ENCODE measurements around the gene WDR62. TPM values are rescaled to one million over a fixed set of nuclear protein-coding genes. Genes with fewer than 3 reads are reported as not detected.

WDR62 gene
- total and polyA plus RNA-seq, 2 of the 8 experiments (the other 6 are each of a cell fraction or from before 2014, with no cell fraction given), result 28.2 to 39.5 TPM

GRCh38 chr19:36051236-36051635, 3.5 kb upstream of the WDR62 start:
- DNase-seq (ENCODE audit: low read depth in 1 of 2, low spot score in 2 of 2) (peak in 1 of 2 experiments; percentile 66), FAIRE-seq (no peak)
- H2BK20ac ChIP-seq (ENCODE audit: low read length), result no peak overlapping the region
- H3K4me1 ChIP-seq (replicated peaks in 1 of 4; ENCODE audit: control insufficient read depth in 3 of 4, insufficient read depth in 4 of 4, low read length in 3 of 4), result peaks cover 0 to 11% (median 4%) of the 10 kb centered on the region in 4 experiments; a peak in 6 of 7 replicates
- no peaks in the 10 kb centered on the region for H3K9me3 ChIP-seq (ENCODE audit: insufficient read depth in 2 of 2, low read depth in 1 of 2, low read length in 1 of 2)
- H2BK5ac ChIP-seq (ENCODE audit: low read depth, low read length), result peak overlapping the region; percentile 62; the same call in 1 of the 2 replicates
- H3K4me3 ChIP-seq (ENCODE audit: extremely low read depth in 1 of 4, insufficient read depth in 2 of 4, low read depth in 3 of 4, low read length in 4 of 4), result peak overlapping the region in 1 of 4 experiments; percentile 16; a peak in 2 of 8 replicates
- no peak overlapping the region for H3K56ac ChIP-seq (replicated peaks; ENCODE audit: insufficient read length, low read depth, low read length)
- H4K91ac ChIP-seq (replicated peaks; ENCODE audit: insufficient read length, low read length), result no peak overlapping the region
- H3K23ac ChIP-seq (ENCODE audit: insufficient read length), result no peak overlapping the region
- no peak overlapping the region for H3K27ac ChIP-seq (ENCODE audit: low read depth, low read length)
- peaks cover 4% of the 10 kb centered on the region for H3K23me2 ChIP-seq (ENCODE audit: low read depth, low read length)
- POLR2A ChIA-PET (ENCODE audit: partially characterized antibody), result interaction anchor here (0.8 to 1.2 kb wide), 3 partner anchors 11 to 64 kb away, joined by 3 to 4 read pairs (median 3); partner anchors contain the start of genes POLR2I and TBCB
- H4K5ac ChIP-seq (ENCODE audit: insufficient read length, low read depth, low read length), result no peak overlapping the region
- H3K79me1 ChIP-seq (ENCODE audit: low read depth, low read length), result no peaks in the 10 kb centered on the region
- no peak overlapping the region for H3K9ac ChIP-seq (replicated peaks in 1 of 4; ENCODE audit: extremely low read depth in 1 of 4, low read depth in 3 of 4, low read length in 3 of 4)
- H3K18ac ChIP-seq (ENCODE audit: extremely low read depth, low read length), result 0 out of 2 replicates have a peak overlapping the region, but pooled peaks have one; percentile 75
- peak overlapping the region in 1 of 2 experiments; percentile 30; a peak in 2 of 4 replicates for H3K4me2 ChIP-seq (ENCODE audit: insufficient read depth in 1 of 2, low read depth in 2 of 2, low read length in 2 of 2)
- no peak overlapping the region for H4K8ac ChIP-seq (ENCODE audit: extremely low read depth, insufficient read depth, low read length)
- peaks cover 0 to 13% of the 10 kb centered on the region in 2 experiments; a peak in 3 of 4 replicates for H3K79me2 ChIP-seq (ENCODE audit: control insufficient read depth in 1 of 2, insufficient read depth in 2 of 2, low read length in 2 of 2)
- no peak overlapping the region for H3K14ac ChIP-seq (ENCODE audit: insufficient read length)
- H3K27me3 ChIP-seq (replicated peaks in 1 of 4; ENCODE audit: control insufficient read depth in 3 of 4, extremely low read depth in 1 of 4, insufficient read depth in 3 of 4, low read length in 3 of 4), result no peaks in the 10 kb centered on the region
- no peak overlapping the region for H2AK5ac ChIP-seq (ENCODE audit: low read depth, low read length)
- H2AFZ ChIP-seq (ENCODE audit: low read length), result no peak overlapping the region
- no peak overlapping the region for H2BK120ac ChIP-seq (replicated peaks; ENCODE audit: low read depth, low read length)
- CTCF ChIA-PET (ENCODE audit: partially characterized antibody), result interaction anchor here (0.6 to 4.6 kb wide), 10 partner anchors 9 to 93 kb away, joined by 3 to 14 read pairs (median 5); partner anchors contain the start of genes ALKBH6 and SDHAF1
- peaks cover 0 to 9% of the 10 kb centered on the region in 2 experiments for H4K20me1 ChIP-seq (replicated peaks in 1 of 2; ENCODE audit: control insufficient read depth in 1 of 2, insufficient read depth in 2 of 2, low read length in 2 of 2)
- no peak overlapping the region for H2BK15ac ChIP-seq (ENCODE audit: low read length)
- H2BK12ac ChIP-seq (ENCODE audit: low read depth, low read length), result peak overlapping the region; percentile 71; the same call in 1 of the 2 replicates
- 14% methylated on average over 3 of the region's 3 CpGs; no CpG with 5 or more reads in 1 of the 2 experiments for WGBS, 2 experiments (ENCODE audit: extremely low coverage in 1 of 2, insufficient coverage in 1 of 2, insufficient read length in 1 of 2, insufficient replicate concordance in 2 of 2, low coverage in 1 of 2, low lambda C conversion rate in 2 of 2, missing lambda C conversion rate in 1 of 2)
- no peaks in the 10 kb centered on the region for H3K36me3 ChIP-seq (ENCODE audit: control insufficient read depth in 2 of 4, insufficient read depth in 4 of 4, low read length in 3 of 4)
- H3K4ac ChIP-seq (replicated peaks; ENCODE audit: insufficient read length, low read depth, low read length), result no peak overlapping the region
- TF ChIP-seq SP1 (IDR thresholded peaks at IDR 0.05; ENCODE audit: low read depth, low read length) (no peak), POLR2A (IDR thresholded peaks at IDR 0.05; ENCODE audit: control extremely low read depth in 1 of 2, low read depth in 2 of 2, low read length in 2 of 2) (no peak), ZNF274 (IDR thresholded peaks at IDR 0.05; ENCODE audit: borderline replicate concordance, extremely low read depth, low read length) (no peak), RXRA (IDR thresholded peaks at IDR 0.05; ENCODE audit: insufficient read depth, low read depth, low read length) (no peak), RAD21 (IDR thresholded peaks at IDR 0.05 in 1 of 2, conservative IDR thresholded peaks at IDR 0.05 in 1 of 2; ENCODE audit: low read depth in 2 of 2, low read length in 2 of 2) (peak; percentile 58 to 69), POLR2AphosphoS5 (IDR thresholded peaks at IDR 0.05; ENCODE audit: low read depth, low read length) (no peak), CHD1 (IDR thresholded peaks at IDR 0.05; ENCODE audit: low read depth, low read length) (no peak), CBX5 (IDR thresholded peaks at IDR 0.05; ENCODE audit: low read depth, low read length) (no peak), MAFK (IDR thresholded peaks at IDR 0.05; ENCODE audit: low read depth, low read length) (no peak), SP4 (IDR thresholded peaks at IDR 0.05; ENCODE audit: low read length) (no peak), BACH1 (IDR thresholded peaks at IDR 0.05; ENCODE audit: low read length) (peak; percentile 65), TCF12 (IDR thresholded peaks at IDR 0.05; ENCODE audit: low read depth, low read length) (no peak), BCL11A (IDR thresholded peaks at IDR 0.05; ENCODE audit: low read depth in 2 of 2, low read length in 2 of 2) (no peak), TAF1 (IDR thresholded peaks at IDR 0.05; ENCODE audit: low read depth, low read length) (no peak), EZH2 (IDR thresholded peaks at IDR 0.05; ENCODE audit: low read depth, low read length, severe bottlenecking) (no peak)
